GM19467 (cell line): ENCODE data around the gene CPE.

ENCODE experiments used
- ATAC-seq: cut with Tn5 transposase; IDR thresholded peaks from one replicate; pipeline ENCODE4 v1.9.1; 2021; ENCODE audit warnings: mild to moderate bottlenecking, moderate library complexity; ENCODE audit not compliant: unreplicated experiment

CPE gene

GRCh38 chr4:165364452-165365080 is 14.2 kb upstream of the CPE start:
- no peak for ATAC-seq

GRCh38 chr4:165367040-165367439 is 11.8 kb upstream of the CPE start:
- no peak for ATAC-seq

- no peak for ATAC-seq
These were observed 10.7 kb upstream of the CPE start for GRCh38 chr4:165368114-165368513.

- no peak for ATAC-seq
These were observed 10.2 kb upstream of the CPE start for GRCh38 chr4:165368567-165368966.

GRCh38 chr4:165369522-165369921 is 9.3 kb upstream of the CPE start:
- ATAC-seq, result no peak

GRCh38 chr4:165370530-165370929 is 8.3 kb upstream of the CPE start:
- ATAC-seq, result no peak

- ATAC-seq, result no peak
These were observed 3.3 kb upstream of the CPE start for GRCh38 chr4:165375465-165375864.

GRCh38 chr4:165378398-165378744 is 437 bp upstream of the CPE start:
- ATAC-seq, result no peak

- ATAC-seq, result no peak
These were observed 863 bp downstream of the CPE start for GRCh38 chr4:165379678-165380064.

GRCh38 chr4:165380805-165381204 is 2.0 kb downstream of the CPE start:
- ATAC-seq, result no peak

- no peak for ATAC-seq
These were observed 3.1 kb downstream of the CPE start for GRCh38 chr4:165381821-165382373.

- ATAC-seq, result no peak
These were observed 3.8 kb downstream of the CPE start for GRCh38 chr4:165382640-165383039.

GRCh38 chr4:165383591-165384073 is 4.8 kb downstream of the CPE start:
- ATAC-seq, result no peak

GRCh38 chr4:165384186-165384585 is 5.4 kb downstream of the CPE start:
- no peak for ATAC-seq

- ATAC-seq, result no peak
These were observed 5.8 kb downstream of the CPE start for GRCh38 chr4:165384598-165384997.

GRCh38 chr4:165385126-165385525 is 6.3 kb downstream of the CPE start:
- no peak for ATAC-seq

- no peak for ATAC-seq
These were observed 7.5 kb downstream of the CPE start for GRCh38 chr4:165386328-165386727.

GRCh38 chr4:165388756-165389155 is 9.9 kb downstream of the CPE start:
- no peak for ATAC-seq

- no peak for ATAC-seq
These were observed 14.2 kb downstream of the CPE start for GRCh38 chr4:165393051-165393450.

- no peak for ATAC-seq
These were observed 14.9 kb downstream of the CPE start for GRCh38 chr4:165393704-165394103.

- no peak for ATAC-seq
These were observed 15.5 kb downstream of the CPE start for GRCh38 chr4:165394275-165394674.

- no peak for ATAC-seq
These were observed 19.8 kb downstream of the CPE start for GRCh38 chr4:165398570-165398969.

- no peak for ATAC-seq
These were observed 23.6 kb downstream of the CPE start for GRCh38 chr4:165402375-165402774.
